Large intestine (tissue), 3 donors: ENCODE data around the gene ZC3H12D. TPM values are rescaled to one million over a fixed set of nuclear protein-coding genes. Genes with fewer than 3 reads are reported as not detected.

Experiments used
- DNase-seq, 2 donors: peaks; one replicate each; pipeline versions ENCODE4 v3.0.0 to v3.0.0-alpha.2; 2013
- H3K27ac ChIP-seq: one replicate; pipeline ENCODE4 v1.5.1; 2013; ENCODE audit warnings: low read length
- H3K27me3 ChIP-seq: 2 replicates; pipeline ENCODE4 v1.6.1; 2013; ENCODE audit warnings: low read length; ENCODE audit not compliant: control insufficient read depth, insufficient read depth
- H3K36me3 ChIP-seq: 2 replicates; pipeline ENCODE4 v1.6.1; 2013; ENCODE audit warnings: low read length; ENCODE audit not compliant: control insufficient read depth, insufficient read depth
- H3K4me1 ChIP-seq: one replicate; pipeline ENCODE4 v1.6.1; 2013; ENCODE audit warnings: low read length; ENCODE audit not compliant: control insufficient read depth, insufficient read depth
- H3K4me3 ChIP-seq: one replicate; pipeline ENCODE4 v1.5.1; 2013; ENCODE audit warnings: low read length
- H3K9me3 ChIP-seq: one replicate; pipeline ENCODE4 v1.6.1; 2013; ENCODE audit warnings: mild to moderate bottlenecking, low read depth, low read length, moderate library complexity; ENCODE audit not compliant: control insufficient read depth
- WGBS: methylation state at CpG from one replicate; pipeline ENCODE4 v1.1.5; 2013; ENCODE audit warnings: low lambda C conversion rate; ENCODE audit not compliant: insufficient coverage; 5-methylcytosine and 5-hydroxymethylcytosine counted together
- polyA plus RNA-seq: library from polyadenylated mRNA; unstranded; fragments of 120-200 nt; gene quantifications from one replicate; pipeline ENCODE4 v1.2.1, GENCODE V29; 2013

ZC3H12D gene
- polyA plus RNA-seq, 1 donor, result 3.5 TPM

GRCh38 chr6:149443411-149444181, 41.2 kb downstream of the ZC3H12D start:
- DNase-seq, result no peak
- Histone ChIP-seq H3K4me3 (no peak overlapping the region), H3K9me3 (no peaks in the 10 kb centered on the region), H3K4me1 (peaks cover 6% of the 10 kb centered on the region), H3K27ac (no peak overlapping the region), H3K36me3 (no peaks in the 10 kb centered on the region), H3K27me3 (no peaks in the 10 kb centered on the region)
- no CpG with 5 or more reads among the region's 8 CpGs for WGBS

- no peaks in the 10 kb centered on the region for H3K36me3 ChIP-seq
- DNase-seq, result peak in 1 of 2 donors; percentile 36
- H3K4me1 ChIP-seq, result peaks cover 6% of the 10 kb centered on the region
- no peaks in the 10 kb centered on the region for H3K27me3 ChIP-seq
- no peaks in the 10 kb centered on the region for H3K9me3 ChIP-seq
- no peak overlapping the region for H3K27ac ChIP-seq
- no peak overlapping the region for H3K4me3 ChIP-seq
- no CpG with 5 or more reads among the region's 9 CpGs for WGBS
Measured at GRCh38 chr6:149441740-149442139, 43.1 kb downstream of the ZC3H12D start.

- Histone ChIP-seq H3K9me3 (no peaks in the 10 kb centered on the region), H3K27ac (no peak overlapping the region), H3K27me3 (no peaks in the 10 kb centered on the region), H3K36me3 (no peaks in the 10 kb centered on the region), H3K4me1 (peaks cover 6% of the 10 kb centered on the region), H3K4me3 (no peak overlapping the region)
- WGBS, result no CpG with 5 or more reads among the region's 16 CpGs
- peak in 1 of 2 donors; percentile 40 for DNase-seq
Measured at GRCh38 chr6:149440735-149441671, 43.8 kb downstream of the ZC3H12D start.

GRCh38 chr6:149439626-149440025, 45.2 kb downstream of the ZC3H12D start:
- Histone ChIP-seq H3K4me1 (peaks cover 6% of the 10 kb centered on the region), H3K9me3 (no peaks in the 10 kb centered on the region), H3K4me3 (no peak overlapping the region), H3K27ac (no peak overlapping the region), H3K27me3 (no peaks in the 10 kb centered on the region), H3K36me3 (no peaks in the 10 kb centered on the region)
- DNase-seq, result no peak
- 80% methylated on average over 1 of the region's 1 CpG for whole genome bisulfite sequencing

GRCh38 chr6:149438855-149439254, 46.0 kb downstream of the ZC3H12D start:
- H3K9me3 ChIP-seq, result no peaks in the 10 kb centered on the region
- H3K27ac ChIP-seq, result no peak overlapping the region
- H3K36me3 ChIP-seq, result no peaks in the 10 kb centered on the region
- H3K27me3 ChIP-seq, result no peaks in the 10 kb centered on the region
- peaks cover 6% of the 10 kb centered on the region for H3K4me1 ChIP-seq
- no peak overlapping the region for H3K4me3 ChIP-seq
- DNase-seq, result no peak
- 100% methylated on average over 1 of the region's 3 CpGs for WGBS

GRCh38 chr6:149437212-149437611, 47.6 kb downstream of the ZC3H12D start:
- DNase-seq, result no peak
- H3K9me3 ChIP-seq, result no peaks in the 10 kb centered on the region
- peaks cover 6% of the 10 kb centered on the region for H3K4me1 ChIP-seq
- H3K36me3 ChIP-seq, result no peaks in the 10 kb centered on the region
- H3K4me3 ChIP-seq, result no peak overlapping the region
- no peak overlapping the region for H3K27ac ChIP-seq
- 67% methylated on average over 1 of the region's 3 CpGs for WGBS
- no peaks in the 10 kb centered on the region for H3K27me3 ChIP-seq

- H3K4me3 ChIP-seq, result no peak overlapping the region
- no peaks in the 10 kb centered on the region for H3K27me3 ChIP-seq
- DNase-seq, result no peak
- H3K27ac ChIP-seq, result no peak overlapping the region
- H3K4me1 ChIP-seq, result peaks cover 8% of the 10 kb centered on the region
- H3K9me3 ChIP-seq, result no peaks in the 10 kb centered on the region
- no peaks in the 10 kb centered on the region for H3K36me3 ChIP-seq
- WGBS, result no CpG with 5 or more reads among the region's 12 CpGs
Measured at GRCh38 chr6:149436647-149437046, 48.2 kb downstream of the ZC3H12D start.

- H3K27me3 ChIP-seq, result no peaks in the 10 kb centered on the region
- no peaks in the 10 kb centered on the region for H3K9me3 ChIP-seq
- peaks cover 2% of the 10 kb centered on the region for H3K4me1 ChIP-seq
- H3K27ac ChIP-seq, result no peak overlapping the region
- no peaks in the 10 kb centered on the region for H3K36me3 ChIP-seq
- WGBS, result no CpG with 5 or more reads among the region's 13 CpGs
- DNase-seq, result no peak
- no peak overlapping the region for H3K4me3 ChIP-seq
Measured at GRCh38 chr6:149435919-149436586, 48.8 kb downstream of the ZC3H12D start.

GRCh38 chr6:149433881-149434280, 50.9 kb downstream of the ZC3H12D start:
- Histone ChIP-seq H3K27ac (no peak overlapping the region), H3K27me3 (no peaks in the 10 kb centered on the region), H3K36me3 (no peaks in the 10 kb centered on the region), H3K9me3 (no peaks in the 10 kb centered on the region), H3K4me3 (no peak overlapping the region), H3K4me1 (peaks cover 2% of the 10 kb centered on the region)
- no peak for DNase-seq
- no CpG with 5 or more reads among the region's 1 CpG for WGBS

GRCh38 chr6:149433405-149433804, 51.4 kb downstream of the ZC3H12D start:
- Histone ChIP-seq H3K36me3 (no peaks in the 10 kb centered on the region), H3K9me3 (no peaks in the 10 kb centered on the region), H3K27ac (no peak overlapping the region), H3K4me3 (no peak overlapping the region), H3K4me1 (peaks cover 2% of the 10 kb centered on the region), H3K27me3 (no peaks in the 10 kb centered on the region)
- no CpG with 5 or more reads among the region's 2 CpGs for WGBS
- no peak for DNase-seq
